Measurements from ENCODE around the gene CYP24A1. TPM values are rescaled to one million over a fixed set of nuclear protein-coding genes. Genes with fewer than 3 reads are reported as not detected.

CYP24A1 gene
- total RNA-seq, 1 donor from 2014 or later, result 0.73 TPM

- Histone ChIP-seq H3K27me3 (ENCODE audit: insufficient read depth, low read length) (no peaks in the 10 kb centered on the region), H3K4me3 (ENCODE audit: insufficient read depth, low read depth, low read length) (no peak overlapping the region), H3K4me2 (ENCODE audit: low read length) (peak overlapping the region; percentile 31), H3K9me3 (ENCODE audit: insufficient read depth, low read depth, low read length) (no peaks in the 10 kb centered on the region), H3K27ac (ENCODE audit: low read depth, low read length) (no peak overlapping the region), H3K9ac (ENCODE audit: low read length) (no peak overlapping the region), H3K79me2 (ENCODE audit: insufficient read depth, low read length) (peaks cover 2% of the 10 kb centered on the region), H4K20me1 (ENCODE audit: insufficient read depth, low read length) (peaks cover 3% of the 10 kb centered on the region), H3K36me3 (ENCODE audit: insufficient read depth, low read length) (no peaks in the 10 kb centered on the region), H3K4me1 (ENCODE audit: insufficient read depth, low read length) (no peaks in the 10 kb centered on the region), H2AFZ (ENCODE audit: low read depth, low read length) (no peak overlapping the region)
- FAIRE-seq, result no peak
- TF ChIP-seq EZH2 (IDR thresholded peaks at IDR 0.05; ENCODE audit: insufficient read depth, low read length) (no peak), CTCF (IDR thresholded peaks at IDR 0.05; ENCODE audit: insufficient read depth, low read depth, low read length) (no peak)
- Mint-ChIP-seq H3K4me1 (ENCODE audit: low read depth, unreplicated experiment) (peaks cover 7% of the 10 kb centered on the region), H3K4me3 (ENCODE audit: unreplicated experiment) (no peak overlapping the region), H3K27ac (ENCODE audit: unreplicated experiment) (no peak overlapping the region), H3K27me3 (ENCODE audit: low read depth, unreplicated experiment) (no peaks in the 10 kb centered on the region), H3K36me3 (ENCODE audit: low read depth, unreplicated experiment) (peaks cover 2% of the 10 kb centered on the region), H3K9me3 (ENCODE audit: unreplicated experiment) (no peaks in the 10 kb centered on the region)
- DNase-seq (ENCODE audit: low read depth), result no peak
These were observed 48.5 kb upstream of the CYP24A1 start for GRCh38 chr20:54221996-54222890.

- no peaks in the 10 kb centered on the region for H3K27me3 ChIP-seq (ENCODE audit: insufficient read depth, low read length)
- H2AFZ ChIP-seq (ENCODE audit: low read depth, low read length), result no peak overlapping the region
- no peak overlapping the region for H3K4me3 ChIP-seq (ENCODE audit: insufficient read depth, low read depth, low read length)
- FAIRE-seq (no peak), DNase-seq (ENCODE audit: low read depth) (no peak)
- Mint-ChIP-seq H3K36me3 (ENCODE audit: low read depth, unreplicated experiment) (peaks cover 2% of the 10 kb centered on the region), H3K27ac (ENCODE audit: unreplicated experiment) (no peak overlapping the region), H3K9me3 (ENCODE audit: unreplicated experiment) (no peaks in the 10 kb centered on the region), H3K4me3 (ENCODE audit: unreplicated experiment) (no peak overlapping the region), H3K27me3 (ENCODE audit: low read depth, unreplicated experiment) (no peaks in the 10 kb centered on the region), H3K4me1 (ENCODE audit: low read depth, unreplicated experiment) (peaks cover 7% of the 10 kb centered on the region)
- peaks cover 5% of the 10 kb centered on the region for H3K79me2 ChIP-seq (ENCODE audit: insufficient read depth, low read length)
- H3K4me2 ChIP-seq (ENCODE audit: low read length), result no peak overlapping the region
- H3K36me3 ChIP-seq (ENCODE audit: insufficient read depth, low read length), result no peaks in the 10 kb centered on the region
- H3K27ac ChIP-seq (ENCODE audit: low read depth, low read length), result no peak overlapping the region
- peaks cover 5% of the 10 kb centered on the region for H4K20me1 ChIP-seq (ENCODE audit: insufficient read depth, low read length)
- H3K9ac ChIP-seq (ENCODE audit: low read length), result no peak overlapping the region
- TF ChIP-seq EZH2 (IDR thresholded peaks at IDR 0.05; ENCODE audit: insufficient read depth, low read length) (no peak), CTCF (IDR thresholded peaks at IDR 0.05; ENCODE audit: insufficient read depth, low read depth, low read length) (no peak)
- H3K4me1 ChIP-seq (ENCODE audit: insufficient read depth, low read length), result no peaks in the 10 kb centered on the region
- H3K9me3 ChIP-seq (ENCODE audit: insufficient read depth, low read depth, low read length), result no peaks in the 10 kb centered on the region
These were observed 47.6 kb upstream of the CYP24A1 start for GRCh38 chr20:54221353-54221752.

GRCh38 chr20:54220722-54221121 is 46.9 kb upstream of the CYP24A1 start:
- no peaks in the 10 kb centered on the region for H3K9me3 Mint-ChIP-seq (ENCODE audit: unreplicated experiment)
- H3K4me1 Mint-ChIP-seq (ENCODE audit: low read depth, unreplicated experiment), result peaks cover 7% of the 10 kb centered on the region

More at GRCh38 chr20:54220722-54221121, 46.9 kb upstream of the CYP24A1 start:
- Mint-ChIP-seq H3K27ac (ENCODE audit: unreplicated experiment) (no peak overlapping the region), H3K27me3 (ENCODE audit: low read depth, unreplicated experiment) (no peaks in the 10 kb centered on the region), H3K36me3 (ENCODE audit: low read depth, unreplicated experiment) (peaks cover 2% of the 10 kb centered on the region), H3K4me3 (ENCODE audit: unreplicated experiment) (no peak overlapping the region)
- H3K79me2 ChIP-seq (ENCODE audit: insufficient read depth, low read length), result peaks cover 5% of the 10 kb centered on the region
- FAIRE-seq (no peak), DNase-seq (ENCODE audit: low read depth) (no peak)
- H2AFZ ChIP-seq (ENCODE audit: low read depth, low read length), result no peak overlapping the region
- no peak overlapping the region for H3K4me2 ChIP-seq (ENCODE audit: low read length)
- no peaks in the 10 kb centered on the region for H3K4me1 ChIP-seq (ENCODE audit: insufficient read depth, low read length)
- peaks cover under 1% of the 10 kb centered on the region for H3K36me3 ChIP-seq (ENCODE audit: insufficient read depth, low read length)
- H3K4me3 ChIP-seq (ENCODE audit: insufficient read depth, low read depth, low read length), result no peak overlapping the region
- no peak overlapping the region for H3K27ac ChIP-seq (ENCODE audit: low read depth, low read length)
- TF ChIP-seq EZH2 (IDR thresholded peaks at IDR 0.05; ENCODE audit: insufficient read depth, low read length), result no peak
- no peak for TF ChIP-seq CTCF (IDR thresholded peaks at IDR 0.05; ENCODE audit: insufficient read depth, low read depth, low read length)
- H3K9me3 ChIP-seq (ENCODE audit: insufficient read depth, low read depth, low read length), result no peaks in the 10 kb centered on the region
- no peaks in the 10 kb centered on the region for H3K27me3 ChIP-seq (ENCODE audit: insufficient read depth, low read length)
- no peak overlapping the region for H3K9ac ChIP-seq (ENCODE audit: low read length)
- H4K20me1 ChIP-seq (ENCODE audit: insufficient read depth, low read length), result peaks cover 8% of the 10 kb centered on the region
